B cell (primary cell): ENCODE measurements around the gene FOXL1.

Experiments used
- EZH2 ChIP-seq: IDR thresholded peaks from 2 replicates; pipeline ENCODE4 v1.6.1; 2012; ENCODE audit warnings: borderline replicate concordance, low read depth, mild to moderate bottlenecking, moderate library complexity, low read length; ENCODE audit not compliant: insufficient read depth, poor library complexity, severe bottlenecking
- TF ChIP-seq, protein P1 (sequence below): fragments of 200-600 bp; IDR thresholded peaks from one replicate; pipeline ENCODE4 v1.8.0; 2022; ENCODE audit warnings: antibody characterized with exemption, mild to moderate bottlenecking

- TF ChIP-seq, protein P1, sequence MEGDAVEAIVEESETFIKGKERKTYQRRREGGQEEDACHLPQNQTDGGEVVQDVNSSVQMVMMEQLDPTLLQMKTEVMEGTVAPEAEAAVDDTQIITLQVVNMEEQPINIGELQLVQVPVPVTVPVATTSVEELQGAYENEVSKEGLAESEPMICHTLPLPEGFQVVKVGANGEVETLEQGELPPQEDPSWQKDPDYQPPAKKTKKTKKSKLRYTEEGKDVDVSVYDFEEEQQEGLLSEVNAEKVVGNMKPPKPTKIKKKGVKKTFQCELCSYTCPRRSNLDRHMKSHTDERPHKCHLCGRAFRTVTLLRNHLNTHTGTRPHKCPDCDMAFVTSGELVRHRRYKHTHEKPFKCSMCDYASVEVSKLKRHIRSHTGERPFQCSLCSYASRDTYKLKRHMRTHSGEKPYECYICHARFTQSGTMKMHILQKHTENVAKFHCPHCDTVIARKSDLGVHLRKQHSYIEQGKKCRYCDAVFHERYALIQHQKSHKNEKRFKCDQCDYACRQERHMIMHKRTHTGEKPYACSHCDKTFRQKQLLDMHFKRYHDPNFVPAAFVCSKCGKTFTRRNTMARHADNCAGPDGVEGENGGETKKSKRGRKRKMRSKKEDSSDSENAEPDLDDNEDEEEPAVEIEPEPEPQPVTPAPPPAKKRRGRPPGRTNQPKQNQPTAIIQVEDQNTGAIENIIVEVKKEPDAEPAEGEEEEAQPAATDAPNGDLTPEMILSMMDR, result no peak
- no peak for TF ChIP-seq EZH2
These were observed 19.7 kb downstream of the FOXL1 start for GRCh38 chr16:86597880-86598606.
